Neural cell (in vitro differentiated cells): Measurements from ENCODE around the gene MTHFD2.

Source experiments
- POLR2AphosphoS5 ChIP-seq: IDR thresholded peaks from 2 replicates; pipeline ENCODE4 v1.6.1; 2012
- TF ChIP-seq, protein P1 (sequence below): fragments of 450-650 bp; IDR thresholded peaks from 2 replicates; pipeline ENCODE4 v1.5.1; 2014; ENCODE audit warnings: antibody characterized with exemption, mild to moderate bottlenecking, moderate library complexity; ENCODE audit not compliant: poor library complexity, severe bottlenecking

DNA sequence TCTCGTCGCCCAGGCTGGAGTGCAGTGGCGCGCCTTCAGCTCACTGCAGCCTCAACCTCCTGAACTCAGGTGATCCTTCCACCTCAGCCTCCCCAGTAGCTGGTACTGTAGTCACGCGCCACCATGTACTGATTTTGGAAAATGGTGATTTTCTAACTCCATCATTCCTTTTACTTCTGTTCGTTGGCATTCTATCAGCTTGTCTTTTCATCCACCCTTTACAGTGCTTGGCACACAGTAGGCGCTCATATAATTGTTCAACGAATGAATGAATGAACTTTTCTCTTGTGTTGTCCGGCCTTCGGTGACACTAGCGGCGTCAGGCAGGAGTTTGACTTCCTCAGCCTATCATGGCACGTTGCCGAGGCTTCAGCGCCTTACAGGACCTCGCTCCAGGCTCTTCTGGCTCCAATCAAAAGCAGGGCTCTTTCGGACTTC, 373 bp upstream of the MTHFD2 start:
- TF ChIP-seq, protein P1, sequence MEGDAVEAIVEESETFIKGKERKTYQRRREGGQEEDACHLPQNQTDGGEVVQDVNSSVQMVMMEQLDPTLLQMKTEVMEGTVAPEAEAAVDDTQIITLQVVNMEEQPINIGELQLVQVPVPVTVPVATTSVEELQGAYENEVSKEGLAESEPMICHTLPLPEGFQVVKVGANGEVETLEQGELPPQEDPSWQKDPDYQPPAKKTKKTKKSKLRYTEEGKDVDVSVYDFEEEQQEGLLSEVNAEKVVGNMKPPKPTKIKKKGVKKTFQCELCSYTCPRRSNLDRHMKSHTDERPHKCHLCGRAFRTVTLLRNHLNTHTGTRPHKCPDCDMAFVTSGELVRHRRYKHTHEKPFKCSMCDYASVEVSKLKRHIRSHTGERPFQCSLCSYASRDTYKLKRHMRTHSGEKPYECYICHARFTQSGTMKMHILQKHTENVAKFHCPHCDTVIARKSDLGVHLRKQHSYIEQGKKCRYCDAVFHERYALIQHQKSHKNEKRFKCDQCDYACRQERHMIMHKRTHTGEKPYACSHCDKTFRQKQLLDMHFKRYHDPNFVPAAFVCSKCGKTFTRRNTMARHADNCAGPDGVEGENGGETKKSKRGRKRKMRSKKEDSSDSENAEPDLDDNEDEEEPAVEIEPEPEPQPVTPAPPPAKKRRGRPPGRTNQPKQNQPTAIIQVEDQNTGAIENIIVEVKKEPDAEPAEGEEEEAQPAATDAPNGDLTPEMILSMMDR: no peak
- TF ChIP-seq POLR2AphosphoS5: no peak
